ENCODE measurements around the gene NABP2.

- TF ChIP-seq POLR2A (IDR thresholded peaks at IDR 0.05), result no peak
- TF ChIP-seq CTCF (IDR thresholded peaks at IDR 0.05), result no peak
Observed at GRCh38 chr12:56247923-56248322, 23.8 kb downstream of the NABP2 start.
